ENCODE measurements around the gene ELAVL3. TPM values are rescaled to one million over a fixed set of nuclear protein-coding genes. Genes with fewer than 3 reads are reported as not detected.

ELAVL3 gene
- total RNA-seq, 1 experiment from 2014 or later: not detected

Small RNA genes lying within 50 kb of the gene (microRNA-seq; reads per million reads assigned to microRNA genes)
- 4.8 reads per million, percentile 11 among the genes with 10 or more reads in this experiment for gene MIR7974 (ENCODE audit: unreplicated experiment)

Other genes starting within 250 kb of the ELAVL3 start
- gene ANGPTL8, start 241.4 kb downstream of the ELAVL3 start, total RNA-seq (2021; ENCODE audit: unreplicated experiment): not detected
- 19.4 TPM for gene DOCK6, start 218.5 kb downstream of the ELAVL3 start, total RNA-seq (2021; ENCODE audit: unreplicated experiment)
- gene TSPAN16, start 184.9 kb downstream of the ELAVL3 start, total RNA-seq (2021; ENCODE audit: unreplicated experiment): not detected
- 46.6 TPM for gene RAB3D, start 141.4 kb downstream of the ELAVL3 start, total RNA-seq (2021; ENCODE audit: unreplicated experiment)
- 133 TPM for gene TMEM205, start 134.8 kb downstream of the ELAVL3 start, total RNA-seq (2021; ENCODE audit: unreplicated experiment)
- gene CCDC159, start 134.5 kb downstream of the ELAVL3 start, total RNA-seq (2021; ENCODE audit: unreplicated experiment): 46.6 TPM
- gene PLPPR2, start 125.6 kb downstream of the ELAVL3 start, total RNA-seq (2021; ENCODE audit: unreplicated experiment): 43.3 TPM
- gene SWSAP1, start 106.4 kb downstream of the ELAVL3 start, total RNA-seq (2021; ENCODE audit: unreplicated experiment): 3.1 TPM
- gene EPOR, start 96.7 kb downstream of the ELAVL3 start, total RNA-seq (2021; ENCODE audit: unreplicated experiment): 16.4 TPM
- 22.6 TPM for gene RGL3, start 61.7 kb downstream of the ELAVL3 start, total RNA-seq (2021; ENCODE audit: unreplicated experiment)
- 1.9 TPM for gene ODAD3, start 45.9 kb downstream of the ELAVL3 start, total RNA-seq (2021; ENCODE audit: unreplicated experiment)
- 399 TPM for gene PRKCSH, start 45.4 kb downstream of the ELAVL3 start, total RNA-seq (2021; ENCODE audit: unreplicated experiment)
- gene ZNF653, start 24.8 kb upstream of the ELAVL3 start, total RNA-seq (2021; ENCODE audit: unreplicated experiment): 10.4 TPM
- gene ECSIT, start 48.1 kb upstream of the ELAVL3 start, total RNA-seq (2021; ENCODE audit: unreplicated experiment): 39.4 TPM
- gene CNN1, start 57.8 kb upstream of the ELAVL3 start, total RNA-seq (2021; ENCODE audit: unreplicated experiment): 0.98 TPM
- gene ELOF1, start 78.2 kb upstream of the ELAVL3 start, total RNA-seq (2021; ENCODE audit: unreplicated experiment): 62.2 TPM
- gene ACP5, start 96.6 kb upstream of the ELAVL3 start, total RNA-seq (2021; ENCODE audit: unreplicated experiment): 0.85 TPM
- 10.7 TPM for gene ZNF627, start 116.4 kb upstream of the ELAVL3 start, total RNA-seq (2021; ENCODE audit: unreplicated experiment)